PC-3 (cell line): Measurements from ENCODE around the gene PIGT. TPM values are rescaled to one million over a fixed set of nuclear protein-coding genes. Genes with fewer than 3 reads are reported as not detected.

ENCODE experiments used
- ATAC-seq: fragments of 200-7000 bp; cut with Tn5 transposase; 2 replicates; pipeline ENCODE4 v1.9.1; 2020; ENCODE audit warnings: mild to moderate bottlenecking, moderate library complexity
- BruUV-seq: library from RNA; stranded (reverse); fragments of 400-500 nt; replicated peaks from 2 replicates; lab custom pipeline; 2021; lab: Mats Ljungman, UMichigan
- CTCF ChIA-PET: fragments of 300-600 bp; sonication (Branson Sonifier 250); formaldehyde crosslinking; loops from one replicate; lab custom pipeline; 2022; ENCODE audit warnings: antibody characterized with exemption; lab: Charles Lee
- POLR2A ChIA-PET: fragments of 300-600 bp; sonication (Branson Sonifier 250); formaldehyde crosslinking; loops from one replicate; lab custom pipeline; 2022; ENCODE audit warnings: antibody characterized with exemption; ENCODE audit not compliant: unreplicated experiment; lab: Charles Lee
- DNase-seq: peaks from one replicate; pipeline ENCODE4 v3.0.0-alpha.2; 2015
- H2AFZ ChIP-seq: fragments of 300-600 bp; sonication (generic); 2 replicates; pipeline ENCODE4 v1.6.0; 2016; ENCODE audit warnings: antibody characterized with exemption, low read length
- H3F3A ChIP-seq: fragments of 300-600 bp; sonication (generic); one replicate; pipeline ENCODE4 v1.6.0; 2017; ENCODE audit warnings: antibody characterized with exemption, low read length, control low read depth, mild to moderate bottlenecking; ENCODE audit not compliant: unreplicated experiment
- H3K27ac ChIP-seq: fragments of 300-600 bp; sonication (generic); 2 replicates; pipeline ENCODE4 v1.5.1; 2016; ENCODE audit warnings: mild to moderate bottlenecking, low read length
- H3K27me3 ChIP-seq: fragments of 300-600 bp; sonication (generic); 2 replicates; pipeline ENCODE4 v1.6.1; 2016; ENCODE audit warnings: low read length, mixed read lengths
- H3K36me3 ChIP-seq: fragments of 300-600 bp; sonication (generic); 2 replicates; pipeline ENCODE4 v1.6.1; 2016; ENCODE audit warnings: low read depth, mixed run types, low read length, mixed read lengths
- H3K4me1 ChIP-seq: fragments of 300-600 bp; sonication (generic); 2 replicates; pipeline ENCODE4 v1.5.1; 2016; ENCODE audit warnings: low read length; ENCODE audit not compliant: insufficient read depth
- H3K4me2 ChIP-seq: fragments of 300-600 bp; sonication (generic); 2 replicates; pipeline ENCODE4 v1.6.0; 2016; ENCODE audit warnings: low read length
- H3K4me3 ChIP-seq: fragments of 300-600 bp; sonication (generic); 2 replicates; pipeline ENCODE4 v1.5.1; 2016; ENCODE audit warnings: mild to moderate bottlenecking, low read length, mixed read lengths
- H3K79me2 ChIP-seq: fragments of 300-600 bp; sonication (generic); 2 replicates; pipeline ENCODE4 v1.6.1; 2017; ENCODE audit warnings: low read length, mixed read lengths
- H3K9ac ChIP-seq: fragments of 300-600 bp; sonication (generic); 2 replicates; pipeline ENCODE4 v1.6.0; 2016; ENCODE audit warnings: mild to moderate bottlenecking, low read length
- H3K9me2 ChIP-seq: fragments of 300-600 bp; sonication (generic); replicated peaks from 2 replicates; pipeline ENCODE4 v1.6.1; 2016; ENCODE audit warnings: mixed run types, low read length, mixed read lengths
- H3K9me3 ChIP-seq: fragments of 300-600 bp; sonication (generic); 2 replicates; pipeline ENCODE4 v1.6.1; 2016; ENCODE audit warnings: low read length, mixed read lengths
- H4K20me1 ChIP-seq: fragments of 300-600 bp; sonication (generic); 2 replicates; pipeline ENCODE4 v1.6.1; 2016; ENCODE audit warnings: low read length, mixed read lengths
- EZH2 ChIP-seq: fragments of 300-600 bp; sonication (generic); IDR thresholded peaks from one replicate; pipeline ENCODE4 v1.6.1; 2017; ENCODE audit warnings: antibody characterized with exemption, mild to moderate bottlenecking, low read length; ENCODE audit not compliant: unreplicated experiment
- EZH2phosphoT487 ChIP-seq: fragments of 300-600 bp; sonication (generic); IDR thresholded peaks from 2 replicates; pipeline ENCODE4 v1.6.1; 2018; ENCODE audit warnings: mild to moderate bottlenecking, antibody characterized with exemption, low read length, borderline replicate concordance
- intact Hi-C: fragments of 100-400 bp; cut with micrococcal nuclease; formaldehyde crosslinking; loops from 2 replicates; pipeline ENCODE4 v1.9.0; 2023
- total RNA-seq: library from RNA; depleted of rRNA; stranded (reverse); fragments of >200 nt; gene quantifications from 2 replicates; pipeline ENCODE4 v1.2.3, GENCODE V29; 2014
- TF ChIP-seq, protein P1 (sequence below): fragments of 300-600 bp; sonication (generic); conservative IDR thresholded peaks from 2 replicates; pipeline ENCODE4 v1.5.1; 2017; ENCODE audit warnings: antibody characterized with exemption, low read depth, mild to moderate bottlenecking, low read length

The PIGT gene
- total RNA-seq, 1 experiment from 2014 or later: 129 TPM

DNA sequence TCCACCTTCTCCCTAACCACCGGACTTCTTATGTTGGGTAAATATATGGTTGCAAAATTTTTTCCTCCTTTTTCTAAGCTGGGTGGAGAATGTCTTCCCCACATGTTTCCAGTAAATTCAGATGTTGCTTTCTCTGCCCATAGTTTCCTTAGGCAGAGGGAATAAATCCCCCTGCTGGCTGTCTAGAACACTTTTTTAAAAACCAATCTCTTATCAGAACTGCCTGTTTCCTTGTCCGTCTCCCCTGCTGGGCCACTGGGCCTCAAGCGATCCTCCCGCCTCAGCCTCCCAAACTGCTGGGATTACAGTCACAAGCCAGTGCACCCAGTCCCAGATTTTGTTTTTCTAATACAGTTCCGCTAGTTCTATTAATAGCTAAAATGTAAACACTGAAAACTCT lies 43.7 kb downstream of the PIGT start:
- DNase-seq: peak; percentile 41
- Histone ChIP-seq H2AFZ (no peak overlapping the region), H3K9me3 (no peaks in the 10 kb centered on the region), H3K27ac (no peak overlapping the region), H3K9me2 (no peaks in the 10 kb centered on the region), H3K4me2 (no peak overlapping the region), H3K4me1 (no peaks in the 10 kb centered on the region), H3F3A (no peaks in the 10 kb centered on the region), H3K27me3 (peaks cover 18% of the 10 kb centered on the region), H3K79me2 (no peaks in the 10 kb centered on the region), H3K36me3 (no peaks in the 10 kb centered on the region), H4K20me1 (no peaks in the 10 kb centered on the region), H3K9ac (no peak overlapping the region), H3K4me3 (no peak overlapping the region)
- TF ChIP-seq, protein P1, sequence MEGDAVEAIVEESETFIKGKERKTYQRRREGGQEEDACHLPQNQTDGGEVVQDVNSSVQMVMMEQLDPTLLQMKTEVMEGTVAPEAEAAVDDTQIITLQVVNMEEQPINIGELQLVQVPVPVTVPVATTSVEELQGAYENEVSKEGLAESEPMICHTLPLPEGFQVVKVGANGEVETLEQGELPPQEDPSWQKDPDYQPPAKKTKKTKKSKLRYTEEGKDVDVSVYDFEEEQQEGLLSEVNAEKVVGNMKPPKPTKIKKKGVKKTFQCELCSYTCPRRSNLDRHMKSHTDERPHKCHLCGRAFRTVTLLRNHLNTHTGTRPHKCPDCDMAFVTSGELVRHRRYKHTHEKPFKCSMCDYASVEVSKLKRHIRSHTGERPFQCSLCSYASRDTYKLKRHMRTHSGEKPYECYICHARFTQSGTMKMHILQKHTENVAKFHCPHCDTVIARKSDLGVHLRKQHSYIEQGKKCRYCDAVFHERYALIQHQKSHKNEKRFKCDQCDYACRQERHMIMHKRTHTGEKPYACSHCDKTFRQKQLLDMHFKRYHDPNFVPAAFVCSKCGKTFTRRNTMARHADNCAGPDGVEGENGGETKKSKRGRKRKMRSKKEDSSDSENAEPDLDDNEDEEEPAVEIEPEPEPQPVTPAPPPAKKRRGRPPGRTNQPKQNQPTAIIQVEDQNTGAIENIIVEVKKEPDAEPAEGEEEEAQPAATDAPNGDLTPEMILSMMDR: peak; percentile 58; the same call in 1 of the 2 replicates
- TF ChIP-seq EZH2 (no peak), EZH2phosphoT487 (no peak)
- no TSS peak for BruUV-seq
- intact Hi-C loops: loop anchor here (5.0 kb wide), 2 partner anchors 142 to 313 kb away; no protein-coding TSS in a partner anchor
- CTCF ChIA-PET: interaction anchor here (0.9 to 1.0 kb wide), 2 partner anchors 23 to 40 kb away, joined by 3 read pairs; no protein-coding TSS in a partner anchor
- POLR2A ChIA-PET: interaction anchor here (0.6 kb wide), 1 partner anchor 312 kb away, joined by 4 read pairs; no protein-coding TSS in a partner anchor
- ATAC-seq: peak; percentile 71

DNA sequence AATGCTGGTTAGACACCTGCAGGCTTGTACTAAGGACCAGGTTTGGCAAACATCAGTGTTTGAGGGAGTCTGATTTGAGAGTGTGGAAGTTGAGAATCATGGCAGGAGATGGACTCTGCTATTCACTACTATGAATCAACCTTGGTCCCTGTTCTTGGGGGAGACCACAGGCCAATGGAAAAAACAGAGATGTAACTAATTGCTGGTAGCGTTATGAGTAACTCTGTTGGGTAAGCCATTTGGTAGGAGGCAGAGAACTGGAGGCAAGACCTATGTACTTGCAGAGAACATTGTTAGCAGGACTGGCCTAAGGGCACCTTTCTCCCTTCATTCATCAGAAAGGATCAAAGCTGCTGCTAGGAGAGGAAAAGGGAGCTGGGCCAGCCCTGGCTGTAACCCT lies 45.3 kb downstream of the PIGT start:
- H3K4me1 ChIP-seq: no peaks in the 10 kb centered on the region
- CTCF ChIA-PET: no interaction called here

More for the DNA sequence above, 45.3 kb downstream of the PIGT start:
- Histone ChIP-seq H2AFZ (no peak overlapping the region), H3K27ac (no peak overlapping the region), H3K9me2 (no peaks in the 10 kb centered on the region), H3K36me3 (no peaks in the 10 kb centered on the region), H3K79me2 (no peaks in the 10 kb centered on the region), H4K20me1 (no peaks in the 10 kb centered on the region), H3K4me2 (no peak overlapping the region), H3K4me3 (no peak overlapping the region), H3K27me3 (peaks cover 34% of the 10 kb centered on the region), H3F3A (no peaks in the 10 kb centered on the region), H3K9me3 (no peaks in the 10 kb centered on the region), H3K9ac (no peak overlapping the region)
- BruUV-seq: no TSS peak
- POLR2A ChIA-PET: no interaction called here
- DNase-seq (no peak), ATAC-seq (no peak)
- TF ChIP-seq EZH2: no peak
- no peak for TF ChIP-seq EZH2phosphoT487
- TF ChIP-seq, protein P1: no peak
- intact Hi-C loops: no loop called here
